GM18526 (cell line): ENCODE results near the gene FAM83E.

Source experiments
- POLR2A ChIP-seq: IDR thresholded peaks from 3 replicates; pipeline ENCODE4 v1.6.1; 2011; ENCODE audit not compliant: insufficient read length; ENCODE audit errors: extremely low read depth

The FAM83E gene

DNA sequence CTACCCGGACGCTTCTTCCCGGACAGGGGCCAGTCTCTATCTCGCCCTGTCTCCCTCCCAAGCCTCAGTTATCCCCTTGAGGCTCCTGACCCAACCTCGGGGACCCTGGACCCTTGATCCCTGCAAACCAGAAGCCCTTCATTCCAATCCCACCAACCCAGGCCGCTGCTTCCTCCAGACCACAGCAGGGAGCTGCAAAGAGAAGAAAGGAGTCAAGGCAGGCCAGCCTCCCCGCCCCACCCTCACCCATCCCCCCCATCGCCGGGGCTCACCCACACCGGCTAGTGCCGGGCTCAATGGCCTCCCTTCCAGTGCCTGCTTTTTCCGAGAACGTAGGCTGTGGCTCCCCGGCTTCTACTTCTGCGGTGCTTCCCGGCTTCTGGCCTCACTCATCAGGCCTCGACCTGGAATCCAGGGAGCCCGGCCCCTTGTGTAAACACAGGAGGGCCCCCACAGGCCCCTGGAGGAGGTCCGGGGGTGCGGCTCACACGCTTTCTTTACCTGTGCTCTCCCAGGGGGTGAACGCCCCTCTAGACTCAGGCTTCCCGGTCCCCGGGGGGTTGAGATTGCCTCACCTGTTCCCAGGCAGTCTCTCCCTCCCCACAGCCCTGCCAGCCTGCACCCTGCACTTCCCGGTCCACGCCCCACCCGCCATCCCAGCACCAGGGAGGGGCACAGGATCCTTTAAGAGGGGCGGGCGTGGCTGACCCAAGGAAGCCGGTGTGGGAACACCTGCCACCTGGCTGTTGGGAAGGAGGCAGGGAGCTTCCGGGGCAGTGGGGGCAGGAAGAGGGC is at the start of gene FAM83E:
Gene FAM83E (minus strand): TSS at position 641 of the 795 bp plus-strand sequence. CDS start 1,704 bp downstream, outside the sequence.
- TF ChIP-seq POLR2A, result peak; percentile 43

DNA sequence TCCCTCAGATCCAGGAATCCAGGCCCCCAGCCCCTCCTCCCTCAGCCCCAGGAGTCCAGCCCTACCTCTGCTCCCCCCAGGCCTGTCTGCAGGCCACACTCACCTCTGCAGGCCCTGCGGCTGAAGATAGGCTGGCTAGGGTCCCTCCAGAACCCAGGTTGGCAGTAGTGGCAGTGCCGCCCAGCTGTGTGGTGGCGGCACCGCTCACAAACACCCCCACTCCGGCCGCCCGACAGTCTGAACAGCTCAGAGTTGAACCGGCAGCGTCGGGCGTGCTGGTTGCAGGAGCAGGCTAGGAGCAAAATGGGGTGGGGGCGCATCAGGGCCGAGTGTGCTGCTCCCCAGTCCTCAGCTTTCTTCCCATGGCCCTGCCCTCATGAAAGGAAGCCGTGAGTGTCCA is 49.6 kb upstream of the FAM83E start:
- no peak for TF ChIP-seq POLR2A

DNA sequence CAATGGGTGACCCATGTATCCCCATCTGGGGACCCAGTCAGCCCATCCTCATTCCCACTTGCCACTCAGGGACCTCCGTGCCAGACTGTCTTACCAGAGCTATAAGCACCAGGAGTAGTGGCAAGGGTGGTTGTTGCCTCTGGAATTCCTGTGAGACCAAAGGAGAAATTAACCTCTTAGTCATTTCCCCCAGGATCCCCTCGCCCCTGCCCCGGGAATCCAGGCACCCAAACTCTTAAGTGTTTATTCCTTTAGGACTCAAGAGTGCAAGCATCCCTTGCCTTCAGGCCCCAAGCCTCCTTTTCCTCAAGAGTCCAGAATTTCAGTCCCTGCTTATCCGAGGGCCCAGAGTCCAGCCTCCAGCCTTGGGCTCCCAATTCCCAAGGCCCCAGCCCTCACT is 48.8 kb upstream of the FAM83E start:
- TF ChIP-seq POLR2A, result no peak

DNA sequence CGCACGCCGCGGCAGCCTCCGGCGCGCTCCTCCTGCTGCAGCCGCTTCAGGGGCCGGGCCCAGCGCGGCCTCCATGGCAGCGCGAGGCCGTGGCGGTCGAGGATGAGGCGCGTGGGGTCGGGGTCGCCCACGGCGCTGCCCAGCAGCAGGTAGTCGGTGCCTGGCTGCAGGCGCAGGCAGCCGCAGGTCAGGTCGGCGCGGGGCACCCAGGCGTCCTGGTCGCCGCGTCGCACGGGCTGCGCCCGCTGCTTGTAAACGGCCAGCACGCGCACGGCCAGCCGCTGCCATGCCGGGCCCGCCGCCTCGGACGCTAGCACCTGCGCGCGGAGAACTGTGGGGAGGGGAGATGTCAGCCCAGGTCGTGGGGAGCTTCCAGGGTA is 46.8 kb upstream of the FAM83E start:
- TF ChIP-seq POLR2A, result no peak

DNA sequence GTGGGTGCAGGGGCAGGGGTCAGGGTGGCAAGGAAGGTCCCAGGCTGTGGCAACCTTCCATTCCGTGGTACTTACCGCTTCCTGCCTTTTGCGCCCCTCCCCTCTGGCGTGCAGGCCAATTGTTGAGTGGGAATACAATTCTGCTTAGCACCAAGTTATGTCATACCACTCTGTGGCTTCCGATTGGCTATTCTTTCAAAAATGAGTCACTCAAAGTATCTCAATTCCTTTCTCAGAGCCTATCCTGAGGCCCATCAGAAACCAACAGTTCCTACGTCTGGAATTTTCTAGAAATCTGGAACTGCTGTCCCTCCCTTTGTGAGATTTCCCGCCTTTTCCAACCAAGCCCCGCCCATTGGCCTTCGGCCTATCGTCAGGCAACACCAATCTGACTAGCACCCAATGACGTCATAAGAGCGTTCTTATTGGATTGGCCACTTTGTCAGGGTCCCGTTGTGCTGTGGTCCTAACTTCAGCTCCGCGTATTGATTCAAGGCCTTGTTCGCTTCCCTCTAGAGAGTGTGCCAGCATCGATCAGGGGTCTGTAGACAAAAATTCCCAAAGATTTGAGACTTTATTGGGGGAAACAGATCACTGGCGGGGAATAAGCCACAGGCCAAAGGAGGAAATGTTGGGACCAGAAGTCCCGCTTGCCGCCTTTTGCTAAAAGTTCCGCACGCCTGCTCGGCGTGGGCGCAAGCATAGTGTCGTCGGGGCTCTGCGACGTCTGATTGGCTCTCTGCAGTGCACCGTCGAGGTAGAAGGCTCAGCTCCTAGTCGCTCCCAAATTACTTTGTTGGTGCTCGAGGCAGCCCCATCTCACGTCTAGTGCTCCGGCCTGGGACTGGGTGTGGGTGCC is 46.2 kb upstream of the FAM83E start:
- TF ChIP-seq POLR2A, result no peak

DNA sequence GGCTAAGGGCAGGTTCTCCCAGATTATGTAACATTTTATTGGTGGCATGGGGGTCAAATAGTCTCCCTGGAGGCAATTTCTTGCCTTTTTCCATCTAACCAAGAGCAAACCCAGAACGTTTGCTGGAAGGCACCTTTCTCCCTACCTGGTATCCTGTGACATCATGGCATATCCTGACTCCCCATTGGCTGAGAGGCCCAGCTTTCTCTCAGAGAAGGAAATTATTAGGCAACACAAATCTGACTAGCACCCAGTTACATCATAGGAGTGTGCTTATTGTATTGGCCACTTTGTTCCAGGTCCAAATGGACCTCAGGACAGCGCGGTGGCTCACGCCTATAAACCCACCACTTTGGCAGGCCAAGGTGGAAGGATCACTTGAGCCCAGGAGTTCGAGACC is 44.9 kb upstream of the FAM83E start:
- no peak for TF ChIP-seq POLR2A

DNA sequence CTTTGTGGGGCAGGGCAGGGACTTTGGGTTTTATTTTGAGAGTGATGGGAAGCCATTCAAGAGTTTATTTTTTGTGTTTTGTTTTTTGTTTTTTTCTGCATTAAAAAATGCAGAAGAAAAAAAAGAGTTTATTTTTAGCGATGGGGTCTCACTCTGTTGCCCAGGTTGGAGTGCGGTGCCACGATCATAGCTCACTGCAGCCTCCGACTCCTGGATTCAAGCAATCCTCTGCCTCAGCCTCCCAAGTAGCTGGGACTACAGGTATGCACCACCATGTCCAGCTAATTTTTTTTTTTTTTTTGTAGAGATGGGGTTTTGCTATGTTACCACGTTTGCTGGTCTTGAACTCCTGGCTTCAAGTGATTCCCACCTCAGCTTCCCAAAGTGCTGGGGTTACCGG is 43.6 kb upstream of the FAM83E start:
- no peak for TF ChIP-seq POLR2A

DNA sequence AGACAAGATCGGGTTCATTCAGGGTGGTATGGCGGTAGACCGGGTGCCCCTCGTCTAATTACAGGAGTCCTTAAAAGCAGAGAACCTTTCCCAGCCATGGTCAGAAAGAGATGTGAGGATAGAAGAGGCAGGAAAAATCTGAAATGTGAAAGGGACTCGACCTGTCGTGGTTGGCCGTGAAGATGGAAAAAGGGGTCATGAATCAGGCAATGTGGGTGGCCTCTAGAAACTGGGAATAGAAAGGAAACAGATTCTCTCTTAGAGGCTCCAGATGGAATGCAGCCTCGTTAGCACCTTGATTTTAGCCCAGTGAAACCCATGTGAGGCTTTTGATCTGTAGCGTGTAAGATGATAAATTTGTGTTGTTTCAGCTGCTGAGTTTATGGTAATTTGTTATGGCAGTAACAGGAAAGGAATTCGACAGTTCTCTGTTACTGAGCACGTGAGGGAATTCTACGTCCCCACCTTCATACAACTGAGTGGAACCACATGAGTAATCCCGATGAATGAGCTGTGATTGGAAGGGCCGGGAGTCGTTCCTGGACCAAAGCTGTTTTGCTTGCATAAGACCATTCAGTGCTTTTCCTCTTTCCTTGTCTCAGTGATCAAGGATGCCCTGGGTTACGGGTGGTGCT is 42.1 kb upstream of the FAM83E start:
- no peak for TF ChIP-seq POLR2A

DNA sequence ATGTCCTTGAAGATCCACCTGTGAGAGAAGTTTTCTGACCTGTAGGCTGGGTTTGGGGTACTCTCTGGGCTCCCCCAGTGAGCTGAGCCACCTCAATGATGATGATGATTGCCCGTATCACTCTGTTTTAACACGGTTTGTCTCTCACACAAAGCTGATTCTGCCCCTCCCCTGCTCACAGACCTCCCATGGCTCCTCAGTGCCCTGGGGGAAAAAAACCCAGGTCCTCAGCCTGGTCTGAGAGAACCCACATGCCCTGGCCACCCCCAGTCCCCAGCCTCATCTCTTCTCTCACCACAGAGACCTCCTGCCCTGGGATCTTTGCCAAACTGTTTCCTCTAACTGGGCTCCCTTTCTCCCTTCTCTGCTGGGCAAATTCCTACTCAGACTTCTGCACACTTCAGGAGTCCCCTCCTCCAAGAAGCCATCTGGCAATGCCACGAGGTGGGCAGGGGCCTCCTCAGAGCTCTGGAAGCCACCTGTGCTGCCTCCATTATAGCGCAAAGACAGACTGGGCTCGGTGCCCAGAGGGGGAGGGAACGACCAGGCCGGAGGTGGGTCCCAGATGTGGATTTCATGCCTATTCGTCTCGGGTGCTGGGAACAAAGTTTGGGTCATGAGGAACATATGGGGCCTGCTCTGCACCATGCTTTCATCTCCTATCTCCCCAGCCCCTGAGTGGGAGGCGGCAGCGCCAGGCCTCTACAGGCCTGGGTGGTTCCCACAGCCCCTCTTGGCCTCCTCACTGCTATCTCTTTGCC is 39.6 kb upstream of the FAM83E start:
- no peak for TF ChIP-seq POLR2A

DNA sequence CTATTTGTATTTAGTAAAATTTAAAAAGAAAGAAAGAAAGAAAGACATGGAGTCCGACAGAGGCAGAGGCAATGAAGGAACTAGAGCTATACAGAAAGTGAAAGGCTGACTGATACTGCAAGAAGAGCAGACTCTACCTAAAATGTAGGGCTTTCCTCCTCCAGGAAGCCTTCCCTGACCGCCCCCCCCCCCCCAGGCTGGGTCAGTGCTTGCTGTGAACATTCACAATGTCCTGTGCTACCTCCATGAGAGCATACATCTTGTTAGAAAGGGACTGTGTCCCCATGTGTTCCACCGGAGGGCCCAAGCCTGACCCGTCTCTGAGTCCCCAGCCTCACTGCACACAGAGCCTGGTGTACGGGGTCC is 36.8 kb upstream of the FAM83E start:
- TF ChIP-seq POLR2A, result no peak

DNA sequence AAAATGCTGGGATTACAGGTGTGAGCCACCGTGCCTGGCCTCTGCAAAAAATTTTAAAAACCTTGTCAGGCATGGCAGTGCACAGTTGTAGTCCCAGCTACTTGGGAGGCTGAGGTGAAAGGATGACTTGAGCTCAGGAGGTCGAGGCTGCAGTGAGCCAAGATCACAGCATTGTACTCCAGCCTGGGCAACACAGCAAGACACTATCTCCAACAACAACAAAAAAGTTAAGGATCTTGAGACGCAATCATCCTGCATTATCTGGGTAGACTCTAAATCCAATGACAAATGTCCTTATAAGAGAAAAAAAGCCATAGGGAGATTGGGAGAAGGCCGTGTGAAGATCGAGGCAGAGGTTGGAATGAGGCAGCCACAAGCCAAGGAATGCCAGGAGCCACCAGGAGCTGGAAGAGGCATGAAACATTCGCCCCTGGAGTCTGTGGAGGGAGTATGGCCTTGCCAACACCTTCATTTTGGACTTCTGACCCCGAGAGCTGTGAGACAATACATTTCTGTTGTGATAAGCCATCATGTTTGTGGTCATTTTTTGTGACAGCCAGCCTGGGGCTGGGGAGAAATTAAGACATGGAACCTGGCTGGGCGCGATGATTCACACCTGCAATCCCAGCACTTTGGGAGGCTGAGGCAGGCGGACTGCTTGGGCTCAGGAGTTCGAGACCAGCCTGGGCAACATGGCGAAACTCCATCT is 36.3 kb upstream of the FAM83E start:
- TF ChIP-seq POLR2A, result no peak

DNA sequence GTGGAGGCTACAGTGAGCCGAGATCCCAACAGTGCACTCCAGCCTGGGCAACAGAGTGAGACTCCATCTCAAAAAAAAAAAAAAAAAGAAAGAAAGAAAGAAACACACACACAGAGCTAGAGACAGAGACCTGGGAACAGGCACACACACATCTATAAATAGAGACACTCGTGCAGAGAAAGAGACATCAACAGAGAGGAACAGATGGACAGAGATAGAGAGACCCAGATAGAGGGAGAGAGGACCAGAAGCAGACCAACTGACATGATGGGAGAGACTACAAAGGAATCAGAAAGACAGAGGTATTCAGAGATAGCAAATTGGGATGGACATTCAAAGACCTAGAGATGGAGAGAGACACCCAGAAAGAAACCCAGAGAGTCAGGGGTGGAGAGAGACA is 33.3 kb upstream of the FAM83E start:
- TF ChIP-seq POLR2A, result no peak

DNA sequence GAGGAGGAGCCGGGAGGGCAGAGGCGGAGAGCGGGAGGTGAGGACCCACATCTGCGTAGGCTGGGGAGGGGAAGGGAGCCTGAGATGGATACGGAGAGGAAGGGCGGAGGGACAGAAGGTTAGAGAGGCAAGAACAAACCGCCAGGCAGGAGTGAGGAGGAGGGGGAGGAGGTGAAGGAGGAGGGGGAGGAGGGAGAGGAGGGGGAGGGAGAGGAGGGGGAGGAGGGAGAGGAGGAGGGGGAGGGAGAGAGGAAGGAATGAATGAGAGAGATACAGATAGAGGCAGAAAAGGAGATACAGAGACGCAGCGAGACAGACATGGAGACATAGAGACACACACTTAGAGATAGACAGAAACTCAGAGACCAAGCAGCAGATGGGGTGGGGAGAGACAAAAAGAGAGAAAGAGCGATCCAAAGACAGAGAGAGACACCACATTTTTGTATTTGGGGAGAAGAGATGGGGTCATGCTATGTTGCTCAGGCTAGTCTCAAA is 31.9 kb upstream of the FAM83E start:
- TF ChIP-seq POLR2A, result no peak

DNA sequence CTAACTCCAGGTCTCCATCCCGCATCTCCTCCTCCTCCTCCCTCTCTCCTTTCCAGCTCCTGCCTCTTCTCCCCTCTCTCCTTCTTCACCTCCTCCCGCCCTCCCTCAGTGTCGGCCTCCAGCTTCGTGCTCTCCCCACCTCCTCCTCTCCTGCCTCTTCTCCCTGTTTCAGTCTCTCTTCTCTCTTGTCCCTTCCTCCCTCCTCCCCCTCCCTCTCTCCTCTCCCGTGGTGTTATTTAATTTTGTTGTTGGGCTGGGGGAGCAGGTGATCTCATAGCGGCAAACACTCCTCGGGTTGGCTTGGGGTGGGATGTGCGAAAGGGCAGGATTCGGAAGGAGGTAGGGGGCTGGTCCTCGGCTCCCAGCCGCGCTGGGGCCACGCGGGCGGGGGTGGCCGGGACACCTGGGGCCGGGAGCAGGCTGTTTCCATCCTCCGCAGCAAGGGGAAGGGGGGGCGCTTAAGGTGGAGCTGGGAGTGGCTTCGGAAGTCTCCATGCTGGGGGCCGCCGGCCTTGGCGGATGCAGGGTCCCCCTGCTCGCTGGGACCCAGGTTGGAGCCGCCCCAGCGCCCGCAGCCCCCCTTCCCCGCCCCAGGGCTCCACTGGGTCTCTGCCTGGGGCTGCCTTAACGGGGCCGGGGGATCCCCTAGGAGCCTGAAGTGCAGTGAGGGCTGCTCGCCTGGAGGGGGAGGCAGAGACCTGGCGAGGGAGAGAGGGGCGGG is 31.3 kb upstream of the FAM83E start, which contains the start of gene CA11:
Gene CA11 (minus strand): TSS at position 187 of the 721 bp plus-strand sequence. CDS start 555 bp downstream, outside the sequence.
- no peak for TF ChIP-seq POLR2A
